GM23248 (cell line): Measurements from ENCODE around the gene KCNJ13. TPM values are rescaled to one million over a fixed set of nuclear protein-coding genes. Genes with fewer than 3 reads are reported as not detected.

Experiments used
- DNase-seq: peaks from one replicate; pipeline ENCODE4 v3.0.0-alpha.2; 2015
- H2AFZ ChIP-seq: fragments of 200-600 bp; sonication (generic); 2 replicates; pipeline ENCODE4 v1.6.1; 2016; ENCODE audit warnings: antibody characterized with exemption
- H3F3A ChIP-seq: fragments of 200-600 bp; sonication (generic); 2 replicates; pipeline ENCODE4 v1.6.1; 2016; ENCODE audit warnings: mild to moderate bottlenecking, antibody characterized with exemption, mixed run types; ENCODE audit not compliant: insufficient read depth
- H3K27ac ChIP-seq: fragments of 200-600 bp; sonication (generic); 2 replicates; pipeline ENCODE4 v1.5.1; 2016; ENCODE audit warnings: mild to moderate bottlenecking
- H3K27me3 ChIP-seq: fragments of 200-600 bp; sonication (generic); replicated peaks from 2 replicates; pipeline ENCODE4 v1.6.1; 2016; ENCODE audit warnings: mild to moderate bottlenecking; ENCODE audit not compliant: insufficient read depth
- H3K36me3 ChIP-seq: fragments of 200-600 bp; sonication (generic); 2 replicates; pipeline ENCODE4 v1.6.1; 2016; ENCODE audit warnings: low read depth, mild to moderate bottlenecking
- H3K4me1 ChIP-seq: fragments of 200-600 bp; sonication (generic); 2 replicates; pipeline ENCODE4 v1.6.1; 2016; ENCODE audit warnings: mild to moderate bottlenecking; ENCODE audit not compliant: insufficient read depth
- H3K4me2 ChIP-seq: fragments of 200-600 bp; sonication (generic); one replicate; pipeline ENCODE4 v1.6.1; 2016; ENCODE audit warnings: mild to moderate bottlenecking; ENCODE audit not compliant: unreplicated experiment
- H3K4me3 ChIP-seq: fragments of 200-600 bp; sonication (generic); 2 replicates; pipeline ENCODE4 v1.5.1; 2016; ENCODE audit warnings: mild to moderate bottlenecking
- H3K79me2 ChIP-seq: fragments of 200-600 bp; sonication (generic); 2 replicates; pipeline ENCODE4 v1.6.1; 2016; ENCODE audit warnings: mild to moderate bottlenecking; ENCODE audit not compliant: insufficient read depth
- H3K9ac ChIP-seq: fragments of 200-600 bp; sonication (generic); 2 replicates; pipeline ENCODE4 v1.6.1; 2016; ENCODE audit warnings: mild to moderate bottlenecking
- H3K9me2 ChIP-seq: fragments of 200-600 bp; sonication (generic); 2 replicates; pipeline ENCODE4 v1.6.1; 2016; ENCODE audit warnings: mixed run types, mild to moderate bottlenecking, moderate library complexity; ENCODE audit not compliant: insufficient read depth
- H3K9me3 ChIP-seq: fragments of 200-600 bp; sonication (generic); one replicate; pipeline ENCODE4 v1.6.1; 2017; ENCODE audit warnings: low read depth
- H4K20me1 ChIP-seq: fragments of 200-600 bp; sonication (generic); 2 replicates; pipeline ENCODE4 v1.6.0; 2016; ENCODE audit not compliant: insufficient read depth
- EZH2 ChIP-seq: fragments of 200-600 bp; sonication (generic); IDR thresholded peaks from 2 replicates; pipeline ENCODE4 v1.6.1; 2018; ENCODE audit warnings: antibody characterized with exemption, mild to moderate bottlenecking; ENCODE audit not compliant: insufficient read depth, poor library complexity, severe bottlenecking
- EZH2phosphoT487 ChIP-seq: fragments of 200-600 bp; sonication (generic); IDR thresholded peaks from 2 replicates; pipeline ENCODE4 v1.6.1; 2018; ENCODE audit warnings: antibody characterized with exemption, moderate library complexity, mild to moderate bottlenecking, low read depth; ENCODE audit not compliant: insufficient read depth
- WGBS, 2 experiments: methylation state at CpG; one replicate each; pipeline ENCODE4 v1.1.6; 2015 to 2017; ENCODE audit warnings: low lambda C conversion rate in 2 of 2, low coverage in 1 of 2; ENCODE audit errors: missing lambda C conversion rate in 2 of 2; 5-methylcytosine and 5-hydroxymethylcytosine counted together
- in situ Hi-C: fragments of 300-500 bp; cut with MboI; formaldehyde crosslinking; loops from 2 replicates; pipeline ENCODE4 v1.15.0; 2020
- polyA plus RNA-seq: library from polyadenylated mRNA; unstranded; fragments of >200 nt; fragmentation: Nextera tagmentation; extraction: Ambion mirVana; gene quantifications from 2 replicates; pipeline ENCODE4 v1.2.1, GENCODE V29; 2016
- total RNA-seq: library from RNA; depleted of rRNA; stranded (reverse); fragments of >200 nt; shearing (Covaris generic); gene quantifications from 2 replicates; pipeline ENCODE4 v1.2.3, GENCODE V29; 2014

The KCNJ13 gene
- total and polyA plus RNA-seq, 2 experiments from 2014 or later = 0.21 TPM; not detected in 1

- DNase-seq = no peak
- Histone ChIP-seq H3F3A (no peaks in the 10 kb centered on the region; the same call in 1 of the 2 replicates), H2AFZ (no peak overlapping the region), H3K9me2 (no peaks in the 10 kb centered on the region), H3K4me2 (no peak overlapping the region), H3K9ac (no peak overlapping the region), H3K4me1 (no peaks in the 10 kb centered on the region), H3K36me3 (no peaks in the 10 kb centered on the region), H3K9me3 (no peaks in the 10 kb centered on the region), H3K4me3 (no peak overlapping the region), H3K27ac (no peak overlapping the region), H3K27me3 (no peaks in the 10 kb centered on the region), H4K20me1 (no peaks in the 10 kb centered on the region), H3K79me2 (peaks cover under 1% of the 10 kb centered on the region; the same call in 1 of the 2 replicates)
- WGBS, 2 experiments = 87 to 98% methylated on average over 5 of the region's 5 CpGs
- in situ Hi-C loops = no loop called here
- no peak for TF ChIP-seq EZH2phosphoT487
- TF ChIP-seq EZH2 = no peak
Measured at GRCh38 chr2:232777276-232777675, 911 bp upstream of the KCNJ13 start.

- Histone ChIP-seq H3K4me1 (no peaks in the 10 kb centered on the region), H3K27me3 (no peaks in the 10 kb centered on the region), H3K4me3 (no peak overlapping the region), H2AFZ (no peak overlapping the region), H3K9me2 (no peaks in the 10 kb centered on the region), H3K9me3 (no peaks in the 10 kb centered on the region), H3F3A (no peaks in the 10 kb centered on the region), H3K36me3 (peaks cover 16% of the 10 kb centered on the region; the same call in 1 of the 2 replicates), H3K4me2 (no peak overlapping the region), H4K20me1 (no peaks in the 10 kb centered on the region), H3K27ac (no peak overlapping the region), H3K9ac (no peak overlapping the region), H3K79me2 (peaks cover 11% of the 10 kb centered on the region; the same call in 1 of the 2 replicates)
- 97% methylated on average over 9 of the region's 9 CpGs for WGBS, 2 experiments
- DNase-seq = no peak
- in situ Hi-C loops = no loop called here
- TF ChIP-seq EZH2phosphoT487 = no peak
- TF ChIP-seq EZH2 = no peak
Measured at GRCh38 chr2:232773815-232774214, 2.5 kb downstream of the KCNJ13 start.

- in situ Hi-C loops = no loop called here
- TF ChIP-seq EZH2phosphoT487 = no peak
- no peak for TF ChIP-seq EZH2
- Histone ChIP-seq H3K36me3 (peaks cover 26% of the 10 kb centered on the region), H3K4me2 (no peak overlapping the region), H3K9me3 (no peaks in the 10 kb centered on the region), H3F3A (no peaks in the 10 kb centered on the region), H3K9ac (no peak overlapping the region), H3K79me2 (peaks cover 11% of the 10 kb centered on the region; the same call in 1 of the 2 replicates), H3K9me2 (no peaks in the 10 kb centered on the region), H2AFZ (no peak overlapping the region), H3K27me3 (no peaks in the 10 kb centered on the region), H4K20me1 (no peaks in the 10 kb centered on the region), H3K4me1 (no peaks in the 10 kb centered on the region), H3K4me3 (no peak overlapping the region), H3K27ac (no peak overlapping the region)
- 97 to 99% methylated on average over 2 of the region's 2 CpGs for WGBS, 2 experiments
- DNase-seq = no peak
Measured at GRCh38 chr2:232772531-232772930, 3.8 kb downstream of the KCNJ13 start.

- TF ChIP-seq EZH2phosphoT487 (no peak), EZH2 (no peak)
- Histone ChIP-seq H3K4me3 (no peak overlapping the region), H3F3A (no peaks in the 10 kb centered on the region), H3K27me3 (no peaks in the 10 kb centered on the region), H3K4me1 (no peaks in the 10 kb centered on the region), H3K79me2 (peaks cover 11% of the 10 kb centered on the region; the same call in 1 of the 2 replicates), H3K4me2 (no peak overlapping the region), H3K36me3 (peaks cover 33% of the 10 kb centered on the region), H2AFZ (no peak overlapping the region), H3K9ac (no peak overlapping the region), H3K27ac (no peak overlapping the region), H3K9me2 (no peaks in the 10 kb centered on the region), H3K9me3 (no peaks in the 10 kb centered on the region), H4K20me1 (no peaks in the 10 kb centered on the region)
- in situ Hi-C loops = no loop called here
- DNase-seq = no peak
- 100% methylated on average over 1 of the region's 1 CpG for WGBS, 2 experiments
Measured at GRCh38 chr2:232771870-232772269, 4.5 kb downstream of the KCNJ13 start.

GRCh38 chr2:232770207-232770606, 6.2 kb downstream of the KCNJ13 start:
- H3K27me3 ChIP-seq = no peaks in the 10 kb centered on the region
- H3K36me3 ChIP-seq = peaks cover 33% of the 10 kb centered on the region
- H3K4me3 ChIP-seq = no peak overlapping the region
- no peak overlapping the region for H3K4me2 ChIP-seq
- TF ChIP-seq EZH2 (no peak), EZH2phosphoT487 (no peak)
- H3K4me1 ChIP-seq = no peaks in the 10 kb centered on the region
- in situ Hi-C loops = no loop called here
- H3K9me3 ChIP-seq = no peaks in the 10 kb centered on the region
- no peaks in the 10 kb centered on the region for H3K9me2 ChIP-seq
- H4K20me1 ChIP-seq = no peaks in the 10 kb centered on the region
- no peak for DNase-seq
- no peak overlapping the region for H3K9ac ChIP-seq
- H3K79me2 ChIP-seq = peaks cover 11% of the 10 kb centered on the region; the same call in 1 of the 2 replicates
- no peak overlapping the region for H2AFZ ChIP-seq
- H3F3A ChIP-seq = no peaks in the 10 kb centered on the region
- no peak overlapping the region for H3K27ac ChIP-seq
